ENCODE results near the gene PADI1.

The PADI1 gene

DNA sequence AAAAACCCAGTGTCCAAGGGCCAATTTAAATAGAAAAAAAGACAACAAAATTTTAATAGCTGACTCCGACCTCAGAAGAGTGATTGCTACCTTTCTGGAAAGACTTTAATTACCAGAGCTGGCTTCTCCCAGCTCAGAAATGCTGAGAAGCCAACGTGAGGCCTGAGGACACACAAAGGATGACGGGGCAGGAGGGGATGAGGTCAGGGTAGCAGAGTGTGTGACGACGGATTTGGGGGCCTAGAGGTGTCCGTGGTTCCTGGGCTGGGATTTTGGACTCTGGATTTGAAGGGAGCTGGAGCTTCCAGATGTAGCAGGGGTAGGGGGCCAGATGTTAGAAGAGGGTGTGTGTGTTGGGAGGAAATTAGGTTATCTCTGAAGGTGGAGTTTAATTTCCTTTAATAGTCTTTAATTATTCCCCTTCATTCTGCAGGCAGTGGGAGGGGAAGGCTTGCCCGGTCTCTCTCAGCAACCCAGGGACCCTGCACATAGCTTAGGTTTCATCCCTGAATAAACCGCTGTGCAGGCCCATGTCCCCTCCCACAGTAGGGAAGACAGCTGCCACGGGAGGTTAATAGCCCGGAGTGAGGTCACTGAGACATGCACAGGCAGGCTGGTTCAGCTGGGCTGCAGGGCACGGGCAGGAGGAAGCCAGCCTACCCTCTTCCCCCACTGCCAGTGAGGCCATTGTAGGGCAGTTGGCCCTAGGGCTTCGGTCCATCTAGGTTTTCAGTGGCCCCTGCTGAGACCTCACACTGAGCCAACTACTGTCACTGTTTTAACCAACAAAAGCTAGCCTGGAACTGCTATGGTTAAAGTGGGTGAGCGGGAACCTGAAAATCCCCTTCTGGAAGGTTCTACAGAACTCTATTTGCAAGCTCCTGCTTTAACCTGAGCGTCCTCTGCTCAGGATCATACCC lies 40.2 kb downstream of the PADI1 start:
- DNase-seq: no peak

DNA sequence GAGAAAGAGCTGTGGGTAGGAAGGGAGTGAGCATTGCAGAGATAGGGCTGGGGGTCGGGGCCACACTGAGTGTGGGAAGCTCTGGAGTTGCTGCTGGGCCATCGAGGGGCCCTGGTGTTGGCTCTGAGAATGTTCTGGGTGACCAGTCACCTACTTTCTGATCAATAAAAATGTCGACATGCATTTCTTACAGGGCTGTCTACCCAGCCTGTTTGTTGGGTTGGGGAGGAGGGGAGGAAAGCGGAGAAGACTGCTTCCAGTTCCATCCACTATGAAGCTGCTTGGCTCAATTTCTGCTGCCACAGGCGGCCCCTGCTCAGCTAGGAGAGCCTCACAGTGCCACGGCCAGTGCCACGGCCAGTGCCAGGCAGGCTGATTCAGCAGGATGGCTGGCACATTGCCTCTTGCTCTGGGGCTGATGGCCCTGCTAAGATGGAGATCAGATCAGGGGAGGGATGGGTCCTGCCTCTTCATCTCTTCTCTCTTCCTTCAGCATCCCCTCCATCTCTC lies 40.9 kb downstream of the PADI1 start:
- no peak for DNase-seq

DNA sequence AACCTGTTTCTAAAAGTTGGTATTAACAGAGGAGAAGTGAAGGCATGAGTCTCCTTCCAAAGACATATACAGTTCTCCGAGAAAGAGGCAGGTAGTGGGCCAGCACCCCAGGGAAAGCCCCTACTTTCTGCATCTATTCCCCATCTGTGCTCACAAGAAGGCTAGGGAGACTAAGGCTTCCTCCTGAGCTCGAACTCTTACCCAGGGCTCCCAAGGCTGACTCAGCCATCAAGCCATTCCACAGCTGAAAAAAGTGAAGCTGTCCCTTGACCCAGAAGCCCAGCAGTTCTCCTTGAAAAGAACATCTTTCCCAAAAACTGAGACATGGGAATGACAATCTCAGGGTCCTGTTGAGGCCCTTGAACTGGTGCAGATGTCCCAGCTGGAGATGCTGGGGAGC lies 42.0 kb downstream of the PADI1 start:
- DNase-seq: no peak

DNA sequence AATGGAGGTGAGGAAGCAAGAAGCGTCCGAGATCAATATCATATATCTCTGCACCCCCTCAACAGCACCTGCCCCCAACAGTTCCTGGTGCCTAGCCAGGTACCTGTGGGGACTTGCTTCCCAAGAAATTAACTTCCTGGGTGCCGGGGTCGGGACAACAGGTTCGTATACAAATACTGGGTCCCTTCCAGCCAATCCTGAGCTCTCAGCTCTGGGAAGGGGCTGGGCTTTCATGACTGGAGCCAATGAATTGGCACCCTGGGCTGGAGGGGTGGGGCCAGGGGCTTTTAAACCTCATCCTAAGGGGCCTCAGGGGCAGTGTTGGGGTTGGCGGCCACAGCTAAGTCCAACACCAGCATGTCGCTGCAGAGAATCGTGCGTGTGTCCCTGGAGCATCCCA lies 43.9 kb downstream of the PADI1 start, which contains the start of gene PADI3:
PADI3 (plus strand) TSS at position 318 of the 400 bp plus-strand sequence; CDS start at position 358, 40 bp downstream.
- no peak for DNase-seq

DNA sequence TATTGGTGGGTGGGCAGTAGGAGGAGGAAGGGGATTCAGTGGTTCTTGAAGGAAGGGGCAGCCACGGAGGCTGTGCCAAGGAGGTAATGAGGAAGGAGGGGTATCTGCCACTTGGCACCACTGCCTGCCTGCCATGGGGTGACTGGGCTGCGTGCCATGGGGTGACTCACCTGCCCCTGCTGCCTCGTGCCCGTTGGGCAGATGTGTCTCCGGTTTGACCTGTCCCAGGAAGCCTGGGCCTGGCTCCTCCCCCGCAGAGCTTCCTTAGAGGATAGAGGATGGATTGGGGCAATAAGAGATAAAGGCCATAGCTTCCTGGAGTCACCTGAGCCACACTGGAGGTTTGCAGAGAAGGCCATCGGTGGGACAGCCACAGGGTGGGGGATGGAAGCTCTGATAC lies 45.7 kb downstream of the PADI1 start:
- DNase-seq: no peak

DNA sequence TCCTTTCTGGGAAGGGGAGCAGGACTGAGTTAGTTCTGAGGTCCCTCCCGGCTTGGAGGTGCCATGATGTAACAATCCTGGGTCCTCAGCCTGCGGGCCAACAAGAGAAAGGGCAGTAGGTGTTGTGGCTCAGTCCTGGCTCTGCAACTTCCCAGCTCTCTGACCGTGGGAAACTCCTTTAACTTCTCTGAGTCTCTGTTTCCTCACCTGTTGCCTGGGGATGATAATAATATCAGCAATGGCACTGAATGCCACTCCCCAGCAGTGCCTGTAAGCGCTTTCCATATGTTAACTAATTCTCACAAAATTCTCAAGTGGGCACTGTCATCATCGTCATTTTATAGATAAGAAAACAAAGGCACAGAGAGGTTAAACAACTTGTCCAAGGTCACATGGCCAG lies 46.3 kb downstream of the PADI1 start:
- DNase-seq: no peak

DNA sequence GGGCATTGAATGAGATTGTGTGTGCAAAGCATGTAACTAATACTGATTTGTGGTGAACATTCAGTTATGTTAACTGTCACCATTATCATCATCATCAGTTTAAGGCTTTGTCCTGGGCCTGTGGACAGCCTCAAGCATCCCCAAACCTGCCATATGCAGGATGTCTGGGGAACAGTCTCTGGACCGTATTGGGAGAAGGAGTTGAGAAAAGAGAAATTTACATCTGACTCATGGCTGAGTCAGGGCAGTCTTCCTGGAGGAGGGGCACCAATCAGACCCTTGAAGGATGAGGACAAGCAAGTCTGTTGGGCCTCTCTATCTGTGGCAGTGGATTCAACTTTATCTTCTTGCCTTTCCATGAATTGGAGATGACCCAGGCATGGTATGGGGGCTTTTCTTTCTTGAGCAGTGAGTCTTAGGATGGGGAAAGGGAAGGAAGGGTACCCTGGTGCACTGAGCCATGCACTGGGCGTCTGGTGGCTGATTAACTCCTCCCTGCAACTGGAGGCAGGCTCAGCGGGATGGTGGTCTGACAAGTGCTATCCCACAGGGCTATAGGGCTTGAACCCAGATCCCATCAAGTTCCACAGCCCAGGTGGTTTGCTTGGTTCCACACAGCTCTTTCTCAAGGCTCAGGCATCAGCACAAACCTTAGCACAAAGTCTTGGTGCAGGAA lies 46.9 kb downstream of the PADI1 start:
- no peak for DNase-seq

DNA sequence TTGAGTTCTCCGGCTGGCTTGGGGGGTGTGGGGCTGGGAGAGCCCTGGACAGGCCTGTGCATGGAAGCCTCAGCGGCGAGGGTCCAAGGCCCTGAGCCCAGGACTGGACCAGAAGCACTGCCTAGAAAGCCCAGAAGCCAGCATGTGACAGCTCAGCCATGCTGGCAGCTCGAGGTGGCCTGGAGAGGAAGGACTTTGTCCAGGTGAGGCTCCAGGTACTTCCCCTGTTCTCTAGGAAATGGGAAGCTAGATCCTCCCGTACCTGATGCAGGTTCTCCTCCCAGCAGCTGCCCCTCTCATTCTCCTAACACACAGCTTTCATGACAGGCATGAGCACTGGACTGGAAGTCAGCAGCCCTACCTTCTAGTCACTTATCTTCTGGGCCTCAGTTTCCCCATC lies 50.4 kb downstream of the PADI1 start:
- DNase-seq: no peak

DNA sequence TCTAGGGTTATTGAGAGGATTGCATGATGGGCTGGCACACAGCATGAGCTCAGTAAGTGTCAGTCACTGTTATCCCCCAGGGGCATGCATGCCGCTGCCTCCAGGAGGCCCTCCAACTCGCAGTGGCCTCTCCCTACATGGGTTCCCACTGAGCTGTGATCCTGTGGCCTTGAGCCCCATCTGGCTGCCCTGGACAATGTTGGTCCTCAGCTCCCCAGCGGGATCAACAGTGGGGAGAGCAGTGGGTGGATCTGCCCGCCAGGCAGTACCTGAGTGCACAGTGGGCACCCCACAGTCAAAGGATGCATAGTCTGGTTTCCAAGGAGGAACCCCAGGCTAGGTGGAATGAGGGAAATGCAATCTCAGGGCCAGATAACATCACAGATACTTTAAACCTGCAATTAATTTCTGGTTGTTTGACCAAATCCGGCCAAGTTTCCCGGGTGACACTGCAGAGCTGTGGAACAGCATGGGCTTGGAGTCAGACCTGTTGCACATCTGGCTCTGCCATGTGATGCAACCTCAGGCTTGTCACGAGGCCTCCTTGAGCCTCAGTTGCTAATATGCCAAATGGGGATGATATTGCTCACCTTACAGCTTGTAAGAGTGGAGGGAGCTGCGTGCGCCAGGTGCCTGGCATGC lies 53.3 kb downstream of the PADI1 start:
- DNase-seq: no peak

DNA sequence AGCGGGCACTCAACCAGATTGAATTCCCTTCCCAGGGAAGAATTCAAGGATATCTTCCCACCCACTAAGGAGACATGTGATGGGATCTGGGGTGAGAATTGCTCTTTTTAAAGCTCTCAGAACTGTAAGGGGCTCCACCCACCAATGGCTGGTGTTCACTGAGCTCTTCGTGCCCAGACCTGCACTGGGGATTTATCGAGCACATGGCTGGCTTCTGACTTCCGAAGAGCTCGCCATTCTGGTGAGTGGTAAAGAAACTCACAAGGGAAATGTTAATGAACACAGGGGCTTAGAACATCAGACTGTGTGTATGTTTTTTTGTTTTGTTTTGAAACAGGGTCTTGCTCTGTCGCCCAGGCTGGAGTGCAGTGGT lies 53.8 kb downstream of the PADI1 start:
- no peak for DNase-seq

DNA sequence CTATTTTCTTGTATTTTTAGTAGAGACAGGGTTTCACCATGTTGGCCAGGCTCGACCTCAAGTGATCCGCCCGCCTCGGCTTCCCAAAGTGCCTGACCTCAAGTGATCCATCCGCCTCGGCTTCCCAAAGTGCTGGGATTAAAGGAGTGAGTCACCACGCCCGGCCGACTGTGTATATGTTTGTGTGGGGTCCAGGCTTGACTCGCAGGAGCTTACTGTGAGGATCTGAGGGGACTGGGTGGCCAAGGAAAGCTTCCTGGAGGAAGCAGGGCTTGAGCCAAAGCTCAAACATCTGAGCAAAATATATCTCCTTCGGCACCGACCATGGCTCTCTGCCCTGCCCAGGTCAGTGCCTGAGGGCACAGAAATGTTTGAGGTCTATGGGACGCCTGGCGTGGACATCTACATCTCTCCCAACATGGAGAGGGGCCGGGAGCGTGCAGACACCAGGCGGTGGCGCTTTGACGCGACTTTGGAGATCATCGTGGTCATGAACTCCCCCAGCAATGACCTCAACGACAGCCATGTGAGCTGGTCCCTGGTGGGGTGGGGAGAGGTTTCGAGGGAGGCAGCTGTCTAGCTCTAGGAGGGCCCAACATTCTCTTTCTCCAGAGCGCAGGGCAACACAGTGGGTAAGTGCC lies 54.4 kb downstream of the PADI1 start:
- DNase-seq: no peak

DNA sequence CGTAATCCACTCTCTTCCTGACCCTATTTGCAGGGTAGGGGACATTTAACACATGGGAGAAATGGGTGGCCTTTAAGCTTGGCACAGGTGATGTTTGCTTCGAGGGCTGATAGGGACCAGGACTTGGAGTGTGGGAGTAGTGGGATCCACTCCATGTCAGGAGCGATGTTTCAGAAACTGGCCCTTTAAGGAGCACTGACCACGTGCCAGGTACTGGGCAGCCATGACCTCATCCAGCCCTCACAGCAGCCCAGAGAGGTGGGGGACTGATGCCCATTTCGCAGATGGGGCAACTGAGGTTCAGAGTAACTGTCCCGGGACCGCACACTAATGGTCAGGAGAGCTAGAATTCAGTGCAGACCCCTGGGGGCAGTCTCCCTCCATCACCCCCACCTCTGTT lies 55.3 kb downstream of the PADI1 start:
- no peak for DNase-seq

DNA sequence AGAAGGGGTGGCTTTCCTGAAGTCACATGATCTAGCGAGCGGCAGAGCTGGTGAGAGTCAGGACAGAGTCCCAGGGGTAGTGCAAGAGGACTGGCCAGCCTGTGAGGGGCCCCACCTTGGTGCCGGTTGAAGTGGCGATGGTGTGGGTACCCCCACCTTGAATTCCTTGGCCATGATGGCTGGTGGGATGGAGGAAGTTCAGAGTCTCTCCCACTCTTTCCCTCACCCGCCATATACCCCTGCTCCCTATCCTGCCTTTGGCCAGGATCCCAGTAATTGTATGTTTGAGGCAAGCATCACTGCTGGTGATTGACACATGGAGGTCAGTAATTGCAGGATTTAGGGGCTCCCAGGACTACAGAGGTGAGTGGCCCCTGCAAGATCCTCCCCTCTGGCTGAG lies 55.8 kb downstream of the PADI1 start:
- DNase-seq: no peak

DNA sequence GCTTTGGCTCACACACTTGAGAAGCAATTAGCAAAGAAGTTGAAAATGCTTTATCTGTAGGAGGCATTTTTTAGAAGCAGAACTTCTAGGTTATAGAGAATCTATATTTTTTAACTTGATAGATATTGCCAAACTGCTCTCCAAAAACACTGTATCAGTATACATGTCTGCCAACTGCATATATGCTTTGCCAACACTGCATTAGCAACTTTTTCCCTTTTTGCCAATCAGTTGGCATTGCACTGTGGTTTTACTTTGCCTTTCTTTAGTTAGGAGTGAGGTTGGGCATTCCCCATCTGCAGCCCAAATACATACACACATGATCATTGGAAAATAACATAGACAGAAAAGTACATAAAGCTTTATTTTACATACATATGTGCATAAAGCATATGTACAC lies 59.0 kb downstream of the PADI1 start:
- no peak for DNase-seq

DNA sequence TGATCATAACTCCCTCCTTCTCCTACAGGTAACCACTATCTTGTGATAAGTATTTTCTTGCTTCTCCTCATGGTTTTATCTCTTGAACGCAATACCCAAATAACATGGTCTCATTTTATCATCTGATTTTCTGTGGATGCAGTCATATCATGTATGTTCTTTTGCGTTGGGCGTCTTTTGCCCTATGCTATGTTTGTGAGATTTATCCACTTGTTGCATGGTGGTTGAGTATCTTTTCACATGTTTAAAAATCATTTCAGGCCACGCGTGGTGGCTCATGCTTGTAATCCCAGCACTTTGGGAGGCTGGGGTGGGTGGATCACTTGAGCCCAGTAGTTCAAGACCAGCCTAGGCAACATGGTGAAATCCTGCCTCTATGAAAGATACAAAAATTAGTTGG lies 59.5 kb downstream of the PADI1 start:
- DNase-seq: no peak

DNA sequence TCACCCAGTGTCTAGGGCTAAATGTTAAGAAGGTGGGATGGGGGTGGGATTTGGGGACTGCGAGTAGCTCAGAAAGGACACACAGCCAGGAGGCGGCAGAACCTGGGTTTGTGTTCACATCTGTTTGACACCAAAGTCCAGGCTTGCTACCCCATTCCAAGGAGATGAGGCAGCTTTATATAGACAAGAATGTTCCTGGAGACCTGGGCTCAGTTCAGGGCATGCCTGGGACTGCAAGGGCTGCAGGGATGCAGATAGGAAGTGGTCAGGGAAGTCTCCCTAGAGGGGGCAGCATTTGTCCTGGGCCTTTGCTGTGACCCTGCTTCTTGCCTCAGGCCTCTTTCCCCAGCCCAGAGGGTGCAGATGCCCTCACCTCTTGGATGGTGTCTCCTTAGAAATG lies 60.2 kb downstream of the PADI1 start:
- DNase-seq: no peak

DNA sequence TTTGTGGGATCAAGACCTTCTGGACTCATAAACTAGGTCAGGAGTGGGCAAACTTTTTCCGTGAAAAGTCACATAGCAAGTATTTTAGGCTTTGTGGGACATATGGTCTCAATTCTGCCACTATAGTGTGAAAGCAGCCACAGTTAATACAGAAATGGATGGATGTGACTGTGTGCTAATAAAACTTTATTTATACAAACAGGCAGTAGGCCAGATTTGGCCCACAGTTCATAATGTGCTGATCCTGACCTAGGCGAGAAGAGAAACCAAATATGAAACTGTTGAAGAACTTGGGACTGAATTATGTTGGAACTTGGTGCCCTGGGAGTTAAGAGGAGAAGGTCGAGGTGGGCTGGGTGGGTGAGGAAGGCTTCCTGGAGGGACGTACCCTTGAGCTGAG lies 61.0 kb downstream of the PADI1 start:
- DNase-seq: no peak

DNA sequence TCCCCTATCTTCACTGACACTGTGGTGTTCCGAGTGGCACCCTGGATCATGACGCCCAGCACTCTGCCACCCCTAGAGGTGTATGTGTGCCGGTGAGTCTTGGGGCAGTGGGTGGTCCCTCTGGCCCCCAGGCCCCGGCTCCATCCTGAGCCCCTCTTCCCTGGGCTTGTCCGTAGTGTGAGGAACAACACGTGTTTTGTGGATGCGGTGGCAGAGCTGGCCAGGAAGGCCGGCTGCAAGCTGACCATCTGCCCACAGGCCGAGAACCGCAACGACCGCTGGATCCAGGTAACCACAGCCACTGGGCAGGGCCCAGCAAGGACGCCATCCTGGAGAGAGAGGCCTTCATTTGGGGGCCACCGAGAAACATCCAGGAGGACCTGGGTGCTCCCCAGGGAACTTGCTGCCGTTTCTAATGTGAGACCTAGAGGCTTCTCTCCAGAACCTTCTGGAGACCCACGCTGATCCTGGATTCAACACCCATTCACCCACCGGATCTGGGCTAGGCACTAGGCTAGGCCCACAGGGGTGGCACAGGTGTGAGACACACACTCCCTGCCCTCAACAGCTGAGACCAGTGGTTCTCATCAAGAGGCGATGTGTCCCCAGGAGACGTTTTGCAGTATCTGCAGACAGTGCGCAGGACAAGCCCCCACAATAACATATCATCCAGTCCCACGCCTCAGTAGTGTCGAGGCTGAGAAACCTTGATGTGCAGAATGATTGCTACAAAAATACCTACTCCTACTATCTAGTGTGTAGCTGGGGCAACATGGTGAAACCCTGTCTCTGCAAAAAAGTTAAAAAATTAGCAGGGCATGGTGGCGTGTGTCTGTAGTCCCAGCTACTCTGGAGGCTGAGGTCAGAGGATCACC lies 66.2 kb downstream of the PADI1 start:
- DNase-seq: no peak

DNA sequence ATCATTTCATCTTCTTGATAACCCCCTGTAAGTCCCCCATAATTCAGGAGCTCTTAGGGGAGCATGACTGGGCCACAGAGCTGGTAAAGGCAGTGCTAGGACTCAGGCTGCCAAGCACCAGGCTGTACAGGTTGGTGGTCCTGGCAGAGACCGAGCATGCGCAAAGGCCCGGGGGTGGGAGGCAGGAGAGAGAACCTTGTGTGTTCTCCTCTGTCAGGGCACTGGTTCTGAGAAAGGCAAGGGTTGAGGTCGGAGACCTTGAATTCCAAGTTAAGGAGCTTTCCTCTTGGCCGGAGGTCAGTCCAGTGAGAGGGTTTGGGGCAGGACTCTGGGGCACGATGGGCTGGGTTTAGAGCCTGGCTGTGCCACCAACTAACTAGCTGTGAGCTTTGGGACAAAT lies 67.1 kb downstream of the PADI1 start:
- DNase-seq: no peak

DNA sequence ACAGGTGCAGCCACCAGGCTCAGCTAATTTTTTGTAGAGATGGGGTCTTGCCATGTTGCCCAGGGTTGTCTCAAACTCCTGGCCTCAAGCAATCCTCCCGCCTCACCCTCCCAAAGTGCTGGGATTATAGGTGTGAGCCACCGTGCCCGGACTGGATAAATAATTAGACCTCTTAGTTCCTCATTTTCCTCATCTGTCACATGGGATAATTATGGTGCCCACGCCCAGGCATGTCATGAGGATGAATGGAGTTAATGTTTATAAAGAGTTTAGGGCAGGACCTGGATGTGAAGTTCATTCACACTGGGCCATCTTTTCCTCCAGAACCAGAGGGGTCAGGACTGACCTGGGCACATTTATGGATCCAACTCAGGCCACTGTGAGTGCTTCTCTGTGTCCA lies 67.7 kb downstream of the PADI1 start:
- DNase-seq: no peak

DNA sequence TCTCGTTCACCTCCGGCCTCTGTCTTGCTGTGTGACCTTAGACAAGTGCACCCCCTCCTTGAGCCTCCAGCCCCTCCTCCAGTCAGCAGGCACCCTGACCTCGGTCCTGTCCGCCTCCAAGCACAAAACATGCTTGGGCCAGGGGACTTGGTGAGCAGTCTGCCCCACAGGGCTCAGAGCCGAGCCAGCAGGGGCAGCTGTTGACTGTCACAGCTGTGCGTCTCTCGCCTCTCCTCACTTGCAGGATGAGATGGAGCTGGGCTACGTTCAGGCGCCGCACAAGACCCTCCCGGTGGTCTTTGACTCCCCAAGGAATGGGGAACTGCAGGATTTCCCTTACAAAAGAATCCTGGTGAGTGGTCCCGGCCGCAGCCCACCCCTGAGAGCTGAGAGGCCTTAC lies 68.2 kb downstream of the PADI1 start:
- DNase-seq: no peak

Data from NCI-H510A (cell line).